ENCODE results near the gene LGI4.
"Not testable (repeated sequence)": the region's sequence is repeated elsewhere in the genome, so short reads cannot be mapped to it uniquely, and the experiment has no call there.

LGI4 gene

GRCh38 chr19:35141837-35142605, 7.2 kb upstream of the LGI4 start:
- no peak for DNase-seq

- DNase-seq: peak; percentile 99
Observed at GRCh38 chr19:35140962-35141836, 6.3 kb upstream of the LGI4 start.

GRCh38 chr19:35140207-35140961, 5.5 kb upstream of the LGI4 start:
- DNase-seq: peak; percentile 61

GRCh38 chr19:35138305-35138892, 3.5 kb upstream of the LGI4 start, which contains the start of gene FXYD1:
TSS of gene FXYD1 (plus strand) at chr19:35138824. CDS start at chr19:35140080, 1,256 bp downstream.
- DNase-seq: no peak

GRCh38 chr19:35136977-35137702, 2.3 kb upstream of the LGI4 start:
- DNase-seq: peak; percentile 39

- no peak for DNase-seq
Observed at GRCh38 chr19:35136231-35136630, 1.4 kb upstream of the LGI4 start.

- peak; percentile 79 for DNase-seq
Observed at GRCh38 chr19:35135389-35135909, 590 bp upstream of the LGI4 start.

GRCh38 chr19:35133826-35134225, 1.0 kb downstream of the LGI4 start:
- DNase-seq: peak; percentile 30

- no peak for DNase-seq
Observed at GRCh38 chr19:35132254-35132653, 2.6 kb downstream of the LGI4 start.

GRCh38 chr19:35130761-35131720, 3.8 kb downstream of the LGI4 start:
- no peak for DNase-seq

- DNase-seq: not testable (repeated sequence)
Observed at GRCh38 chr19:35129724-35130274, 5.1 kb downstream of the LGI4 start.

GRCh38 chr19:35128398-35129057, 6.3 kb downstream of the LGI4 start:
- DNase-seq: no peak

GRCh38 chr19:35127871-35128270, 7.0 kb downstream of the LGI4 start:
- DNase-seq: no peak

- no peak for DNase-seq
Observed at GRCh38 chr19:35126624-35126959, 8.3 kb downstream of the LGI4 start.

- DNase-seq: no peak
Observed at GRCh38 chr19:35125749-35126623, 8.9 kb downstream of the LGI4 start.

GRCh38 chr19:35125270-35125717, 9.6 kb downstream of the LGI4 start:
- no peak for DNase-seq

GRCh38 chr19:35124098-35125060, 10.5 kb downstream of the LGI4 start:
- DNase-seq: peak; percentile 96

All from DMS53 (cell line).